ENCODE results near the gene SAFB2. TPM values are rescaled to one million over a fixed set of nuclear protein-coding genes. Genes with fewer than 3 reads are reported as not detected.
A peak's percentile ranks its signal among the peaks of the same experiment; 100 is the strongest.

The SAFB2 gene
- total and polyA plus RNA-seq, 2 of the 13 experiments (the other 11 are each of a cell fraction or from before 2014, with no cell fraction given): 11.2 to 31.5 TPM

- TF ChIP-seq ZNF431 (CRISPR knock-in tag; IDR thresholded peaks at IDR 0.05; ENCODE audit: borderline replicate concordance, low read depth) (no peak), ZNF770 (CRISPR knock-in tag; IDR thresholded peaks at IDR 0.05) (peak; percentile 98), ZSCAN25 (CRISPR knock-in tag; IDR thresholded peaks at IDR 0.05) (peak; percentile 81), PHF21A (CRISPR knock-in tag; IDR thresholded peaks at IDR 0.05) (peak; percentile 72; the same call in 1 of the 2 replicates), ZHX2 (IDR thresholded peaks at IDR 0.05; ENCODE audit: low read depth) (peak; percentile 48; the same call in 1 of the 2 replicates), ZHX2 (CRISPR knock-in tag; IDR thresholded peaks at IDR 0.05; ENCODE audit: borderline replicate concordance) (no peak), ERF (CRISPR knock-in tag; IDR thresholded peaks at IDR 0.05) (peak; percentile 59; the same call in 1 of the 2 replicates), ZBTB7B (CRISPR knock-in tag; IDR thresholded peaks at IDR 0.05) (0 out of 2 replicates have a peak, but pooled peaks have one; percentile 35), CTCF (CRISPR knock-in tag; IDR thresholded peaks at IDR 0.05) (peak; percentile 29; the same call in 1 of the 2 replicates), SMARCC2 (IDR thresholded peaks at IDR 0.05) (no peak), KDM1A (CRISPR knock-in tag; IDR thresholded peaks at IDR 0.05) (peak; percentile 54; the same call in 1 of the 2 replicates), ZNF326 (CRISPR knock-in tag; IDR thresholded peaks at IDR 0.05; ENCODE audit: borderline replicate concordance) (no peak), RXRA (CRISPR knock-in tag; IDR thresholded peaks at IDR 0.05) (peak; percentile 72), HMGXB3 (CRISPR knock-in tag; IDR thresholded peaks at IDR 0.05; ENCODE audit: borderline replicate concordance) (peak; percentile 38; the same call in 1 of the 2 replicates), MATR3 (CRISPR knock-in tag; IDR thresholded peaks at IDR 0.05) (no peak)
These were observed 28.0 kb downstream of the SAFB2 start (continued) for GRCh38 chr19:5594521-5594950.
